Stimulated activated CD4-positive, alpha-beta T cell treated with anti-CD3 and anti-CD28 coated beads, TNF-alpha, amount 100 ng/mL, for 24 hours (primary cell): Measurements from ENCODE around the gene WWC1.
"Not testable (repeated sequence)": the region's sequence is repeated elsewhere in the genome, so short reads cannot be mapped to it uniquely, and the experiment has no call there.

Experiments used
- DNase-seq, 3 experiments: peaks; one replicate each; pipeline ENCODE4 v3.0.0-alpha.2; 2020; ENCODE audit warnings: low read depth in 3 of 3

WWC1 gene

DNA sequence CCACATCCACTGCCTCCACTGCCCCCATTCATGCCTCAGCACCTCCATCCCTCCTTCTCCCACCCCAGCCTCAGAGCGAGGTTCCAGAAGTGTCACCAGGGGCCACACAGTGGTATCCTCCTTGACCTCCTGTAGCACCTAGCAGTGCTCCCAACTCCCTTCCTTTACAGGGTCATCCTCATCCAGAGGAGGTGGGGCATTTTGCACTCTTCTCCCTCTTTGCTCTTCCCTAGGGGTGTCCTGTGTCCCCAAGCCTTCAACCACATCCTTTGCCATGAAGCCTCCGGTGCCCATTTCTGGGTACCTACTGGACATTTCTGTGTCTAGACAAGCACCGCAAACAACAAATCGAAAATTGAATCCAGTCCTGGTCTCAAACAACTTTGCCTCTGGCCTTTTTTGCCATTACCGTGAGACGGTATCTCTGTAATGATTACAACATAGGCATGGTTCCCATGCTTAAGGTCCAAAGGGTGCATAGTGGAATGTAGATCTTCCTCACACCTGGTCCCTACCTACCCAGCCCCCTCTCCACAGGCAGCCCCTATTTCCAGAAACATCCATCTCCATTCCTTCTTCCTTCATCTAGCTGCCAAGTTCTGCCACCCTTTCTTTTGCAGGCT is 17.6 kb downstream of the WWC1 start:
- DNase-seq = no peak

DNA sequence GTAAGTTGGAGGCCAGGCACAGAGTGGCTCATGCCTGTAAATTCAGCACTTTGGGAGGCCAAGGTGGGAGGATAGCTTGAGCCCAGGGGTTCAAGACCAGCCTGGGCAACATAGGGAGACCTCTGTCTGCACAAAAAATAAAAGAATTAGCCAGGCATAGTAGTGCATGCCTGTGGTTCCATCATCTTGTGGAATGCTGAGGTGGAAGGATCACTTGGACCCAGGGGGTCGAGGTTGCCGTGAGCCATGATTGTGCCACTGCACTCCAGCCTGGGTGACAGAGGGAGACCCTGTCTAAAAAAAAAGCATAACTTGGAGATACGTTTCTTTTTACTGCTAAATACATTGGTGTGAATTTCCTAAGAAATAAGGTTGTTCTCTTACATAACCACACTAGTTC is 19.1 kb downstream of the WWC1 start:
- DNase-seq = not testable (repeated sequence)

DNA sequence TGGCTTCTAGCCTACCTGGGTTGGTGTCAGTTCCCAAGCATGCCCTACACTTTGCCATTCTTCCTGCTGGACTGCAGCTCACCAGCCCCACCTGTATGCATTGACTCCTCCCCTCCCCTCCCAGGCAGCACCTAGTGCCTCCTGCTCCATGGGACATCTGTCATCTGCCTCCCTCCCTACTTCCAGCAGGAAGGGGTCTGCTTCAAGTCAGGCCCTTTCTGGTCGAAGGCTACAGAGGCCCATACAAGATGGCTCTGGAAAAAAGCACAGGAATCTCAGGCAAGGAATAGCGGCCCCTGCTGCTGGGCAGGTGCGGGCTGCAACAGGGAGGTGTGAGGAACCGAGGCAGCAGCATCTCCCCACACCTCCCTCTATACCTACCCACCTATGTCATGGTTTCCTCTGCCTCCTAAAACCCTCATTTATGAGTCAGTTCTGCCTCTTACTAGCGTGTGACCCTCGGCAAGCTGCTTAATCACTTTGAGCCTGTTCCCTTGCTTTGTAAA is 19.7 kb downstream of the WWC1 start:
- no peak for DNase-seq

DNA sequence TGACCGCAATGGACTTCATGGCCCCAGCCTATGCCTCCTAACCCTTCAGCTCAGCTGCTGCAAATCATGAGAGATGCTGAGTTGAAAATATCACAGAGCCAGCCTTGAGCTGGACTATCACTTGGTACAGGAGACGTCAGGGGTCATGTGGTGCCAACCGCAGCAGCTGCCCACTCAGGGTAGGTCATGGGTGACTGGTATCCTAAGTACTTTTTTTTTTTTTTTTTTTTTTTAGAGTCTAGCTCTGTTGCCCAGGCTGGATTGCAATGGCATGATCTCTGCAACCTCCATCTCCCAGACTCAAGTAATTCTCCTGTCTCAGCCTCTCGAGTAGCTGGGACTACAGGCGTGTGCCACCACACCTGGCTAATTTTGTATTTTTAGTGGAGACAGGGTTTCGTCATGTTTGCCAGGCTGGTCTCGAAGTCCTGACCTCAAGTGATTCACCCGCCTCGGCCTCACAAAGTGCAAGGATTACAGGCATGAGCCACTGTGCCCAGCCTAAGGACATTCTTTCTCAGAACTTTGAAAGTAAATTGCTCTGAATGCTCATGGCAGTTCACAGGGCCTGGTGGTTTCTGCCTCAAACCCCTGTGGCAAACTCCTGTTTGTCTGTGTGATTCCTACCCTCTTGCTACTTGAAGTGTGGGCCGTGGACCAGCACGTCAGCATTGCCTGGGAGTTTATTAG is 21.3 kb downstream of the WWC1 start:
- no peak for DNase-seq

DNA sequence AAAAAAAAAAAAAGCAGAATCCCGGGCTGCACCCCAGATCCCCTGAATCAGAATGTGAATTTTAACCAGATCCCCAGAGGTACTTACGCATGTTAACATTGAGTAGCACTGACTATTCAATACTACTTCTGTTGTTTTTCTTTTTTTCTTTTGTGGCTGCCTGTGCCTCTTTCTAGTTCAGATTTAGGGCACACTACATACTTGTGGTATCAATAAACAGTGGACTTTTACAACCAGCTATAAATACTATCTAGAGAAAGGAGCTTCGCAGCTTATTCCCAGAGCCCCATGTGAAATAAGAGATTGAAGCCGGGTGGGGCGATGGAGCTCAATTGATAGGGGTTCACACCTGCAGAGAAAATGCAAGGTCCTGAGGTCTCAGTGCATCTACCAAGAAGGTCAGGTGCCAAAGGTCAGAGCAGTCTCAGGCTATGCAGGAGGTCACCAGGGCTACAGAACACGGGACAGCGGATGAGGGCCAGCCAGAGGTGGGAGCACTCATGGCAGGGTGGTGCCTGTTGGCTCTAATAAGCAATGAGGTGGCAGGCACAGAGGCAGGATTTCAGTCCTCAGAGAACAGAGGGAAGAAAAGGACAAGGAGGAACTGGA is 22.3 kb downstream of the WWC1 start:
- DNase-seq = no peak

DNA sequence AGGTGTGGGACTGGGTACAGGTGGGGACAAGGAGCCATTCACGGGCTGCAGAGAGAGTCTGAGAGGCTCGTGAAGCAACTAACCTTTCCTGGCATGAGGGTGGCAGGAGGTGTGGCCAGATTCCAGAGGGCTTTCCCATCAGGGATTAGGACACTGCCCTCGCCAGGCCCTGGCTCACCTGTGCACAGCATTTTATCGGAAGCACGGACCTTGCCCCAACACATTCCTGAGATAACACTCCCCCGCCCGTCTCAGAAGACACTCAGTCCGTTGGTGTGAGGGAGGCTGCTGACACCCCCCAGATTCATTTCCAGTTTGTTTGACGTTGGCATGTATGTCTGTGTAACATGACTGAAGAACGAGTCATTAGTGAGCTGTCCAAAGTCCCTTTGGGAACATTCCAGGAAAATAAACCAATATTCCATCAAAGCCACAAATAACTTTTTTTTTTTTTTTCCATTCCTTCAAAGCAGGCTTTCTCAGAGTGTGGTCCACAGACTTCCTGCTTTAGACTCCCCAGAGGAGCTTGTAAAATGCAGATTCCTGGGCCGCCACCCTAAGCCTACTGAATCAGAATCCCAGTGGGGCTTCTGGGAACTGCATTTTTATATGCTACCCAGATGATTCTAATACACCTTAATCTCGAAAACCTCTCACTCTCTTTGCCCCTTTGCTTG is 23.4 kb downstream of the WWC1 start:
- no peak for DNase-seq

DNA sequence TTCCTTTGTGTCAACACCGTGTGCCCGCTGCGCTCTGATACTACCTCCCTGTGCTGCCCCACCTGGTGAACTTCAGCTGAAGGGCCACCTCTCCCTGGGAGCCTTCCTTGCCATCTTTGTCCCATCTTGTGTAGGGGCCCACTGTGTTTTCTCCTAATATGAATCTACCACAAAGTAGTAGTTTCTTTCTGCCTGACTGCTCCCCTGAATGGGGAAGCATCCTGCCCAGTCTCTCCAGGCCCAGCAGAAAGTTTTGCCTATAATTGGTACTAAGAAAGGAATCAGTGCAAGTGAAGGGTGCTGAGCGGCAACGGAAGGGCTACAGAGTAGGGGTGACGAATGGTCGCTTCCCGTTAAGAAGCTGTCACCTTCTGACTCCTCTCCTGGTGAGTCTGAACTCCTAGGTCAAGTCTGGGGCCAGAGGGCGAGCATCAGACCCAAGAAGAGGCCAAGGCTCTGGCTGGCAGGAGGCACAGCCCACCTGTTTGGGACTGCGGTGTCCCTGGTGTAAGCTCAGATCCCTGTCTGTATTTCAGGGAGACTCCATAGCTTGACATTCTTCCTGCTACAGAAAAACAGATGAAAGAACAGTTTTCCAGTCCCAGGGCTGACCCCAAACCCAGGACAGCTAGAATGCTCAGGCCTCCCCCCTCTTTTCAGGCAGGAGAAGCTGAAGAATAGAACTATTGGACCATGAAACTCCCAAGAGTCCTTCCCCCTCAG is 24.1 kb downstream of the WWC1 start:
- no peak for DNase-seq

DNA sequence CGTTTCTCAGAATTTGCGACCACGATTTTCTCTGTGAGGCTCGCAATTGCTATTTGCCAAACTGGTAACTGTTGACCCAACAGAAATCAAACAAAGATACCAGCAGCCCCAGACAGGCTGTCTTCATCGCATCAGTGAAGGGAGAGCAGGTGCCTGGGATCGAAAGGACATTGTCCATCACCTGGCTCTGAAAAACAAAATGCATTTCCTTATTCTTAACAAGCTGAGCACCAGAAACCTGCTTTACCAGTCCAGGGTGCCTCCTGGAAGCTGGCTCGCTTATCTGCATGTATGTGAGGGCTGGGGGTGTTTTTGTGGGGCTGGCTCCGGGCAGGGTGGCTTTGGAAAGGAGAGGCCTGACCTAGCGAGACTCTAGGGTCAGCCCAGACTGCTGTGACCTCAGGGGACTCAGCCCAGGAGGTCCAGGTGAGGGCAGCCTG is 24.7 kb downstream of the WWC1 start:
- no peak for DNase-seq

DNA sequence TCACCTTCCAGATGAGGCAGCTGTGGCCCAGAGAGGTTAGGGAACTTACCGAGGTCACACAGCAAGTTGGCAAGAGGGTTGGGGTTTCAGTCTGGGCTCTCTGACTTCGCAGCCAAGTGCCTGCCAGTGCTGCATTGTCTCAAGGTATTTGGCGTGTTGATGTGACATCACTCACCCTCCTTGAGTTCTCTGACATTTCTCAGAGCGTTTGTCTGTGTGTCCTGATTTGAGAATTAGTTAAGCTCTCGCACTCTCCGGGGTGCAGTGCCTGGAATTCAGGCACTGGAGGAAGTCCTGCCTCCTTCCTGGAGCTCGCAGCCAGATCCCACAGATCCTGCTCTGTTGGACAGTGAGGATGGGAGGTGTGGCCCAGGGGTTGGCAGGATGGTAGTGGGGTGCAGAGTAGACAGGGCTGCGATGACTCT is 25.7 kb downstream of the WWC1 start:
- no peak for DNase-seq

DNA sequence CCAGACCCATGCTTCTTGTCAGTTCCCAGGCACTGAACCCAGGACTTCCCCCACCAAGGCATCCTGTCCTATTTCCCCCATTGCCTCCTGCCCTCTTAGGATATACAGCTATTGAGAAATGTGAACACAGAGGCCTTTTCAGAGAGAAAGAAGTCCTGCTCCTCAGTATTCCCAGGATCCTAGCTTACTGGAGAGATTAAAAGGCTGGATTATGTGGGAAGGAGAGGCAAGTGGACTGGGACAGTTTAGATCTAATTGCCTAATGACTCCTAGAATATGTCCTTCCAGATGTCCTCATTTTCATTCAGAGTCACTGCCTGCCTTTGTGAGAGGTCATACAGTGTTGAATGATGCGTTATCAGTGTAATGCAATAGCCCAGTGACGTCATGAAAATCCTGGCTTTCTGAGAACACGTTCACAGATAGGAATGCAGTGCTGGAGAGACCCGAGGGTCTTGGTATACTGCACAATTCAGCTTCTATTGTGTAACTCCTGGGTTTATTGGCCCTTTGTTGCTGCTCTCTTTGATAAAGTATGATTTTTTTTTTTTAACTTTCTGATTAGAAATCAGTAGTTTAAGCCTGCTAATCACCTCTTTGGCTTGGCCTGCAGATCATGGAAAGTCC is 26.2 kb downstream of the WWC1 start:
- DNase-seq = no peak

DNA sequence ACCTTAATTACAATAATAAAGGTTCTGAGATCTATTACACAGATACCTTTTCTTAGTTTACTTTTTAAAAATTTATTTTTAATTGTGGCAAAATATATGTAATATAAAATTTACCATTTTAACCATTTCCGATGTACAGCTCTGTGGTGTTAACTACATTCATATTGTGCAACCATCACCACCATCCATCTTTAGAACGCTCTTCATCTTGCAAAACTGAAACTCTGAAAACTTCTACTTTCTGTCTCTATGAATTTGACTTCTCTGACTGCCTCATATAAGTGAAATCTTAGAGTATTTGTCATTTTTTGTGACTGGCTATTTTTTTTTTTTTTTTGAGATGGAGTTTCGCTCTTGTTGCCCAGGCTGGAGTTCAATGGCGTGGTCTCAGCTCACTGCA is 26.8 kb downstream of the WWC1 start:
- DNase-seq = no peak

DNA sequence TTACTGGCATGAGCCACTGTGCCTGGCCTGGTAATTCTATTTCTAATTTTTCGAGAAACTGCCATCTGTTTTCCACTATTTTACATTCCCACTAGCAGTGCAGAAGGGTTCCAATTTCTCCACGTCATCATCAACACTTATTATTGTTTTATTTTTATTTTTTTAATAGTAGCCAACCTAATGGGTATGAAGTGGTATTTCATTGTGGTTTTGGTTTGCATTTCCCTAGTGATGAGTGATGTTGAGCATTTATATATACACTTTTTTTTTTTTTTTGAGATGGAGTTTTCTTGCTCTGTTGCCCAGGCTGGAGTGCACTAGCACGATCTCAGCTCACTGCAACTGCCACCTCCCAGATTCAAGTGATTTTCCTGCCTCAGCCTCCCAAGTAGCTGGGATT is 28.3 kb downstream of the WWC1 start:
- DNase-seq = no peak

DNA sequence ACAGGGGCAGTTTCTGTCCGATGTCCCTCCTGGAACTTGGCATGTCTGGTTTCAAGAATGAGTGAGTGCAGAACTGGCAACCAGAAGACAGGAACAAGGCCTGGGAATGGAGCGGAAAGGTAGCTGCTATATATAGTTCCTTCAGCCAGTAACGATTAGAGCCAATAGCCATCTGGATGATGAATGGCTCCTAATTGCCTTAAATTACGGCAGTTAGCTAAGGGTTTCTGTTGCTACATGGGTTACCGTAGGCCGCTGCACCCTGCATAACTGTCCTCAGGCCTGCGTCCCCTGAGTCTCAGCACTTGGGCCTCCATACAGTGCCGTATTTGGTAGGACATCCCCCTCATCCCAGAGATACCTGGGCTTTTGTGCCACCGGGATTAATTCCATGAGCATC is 29.4 kb downstream of the WWC1 start:
- DNase-seq = no peak

DNA sequence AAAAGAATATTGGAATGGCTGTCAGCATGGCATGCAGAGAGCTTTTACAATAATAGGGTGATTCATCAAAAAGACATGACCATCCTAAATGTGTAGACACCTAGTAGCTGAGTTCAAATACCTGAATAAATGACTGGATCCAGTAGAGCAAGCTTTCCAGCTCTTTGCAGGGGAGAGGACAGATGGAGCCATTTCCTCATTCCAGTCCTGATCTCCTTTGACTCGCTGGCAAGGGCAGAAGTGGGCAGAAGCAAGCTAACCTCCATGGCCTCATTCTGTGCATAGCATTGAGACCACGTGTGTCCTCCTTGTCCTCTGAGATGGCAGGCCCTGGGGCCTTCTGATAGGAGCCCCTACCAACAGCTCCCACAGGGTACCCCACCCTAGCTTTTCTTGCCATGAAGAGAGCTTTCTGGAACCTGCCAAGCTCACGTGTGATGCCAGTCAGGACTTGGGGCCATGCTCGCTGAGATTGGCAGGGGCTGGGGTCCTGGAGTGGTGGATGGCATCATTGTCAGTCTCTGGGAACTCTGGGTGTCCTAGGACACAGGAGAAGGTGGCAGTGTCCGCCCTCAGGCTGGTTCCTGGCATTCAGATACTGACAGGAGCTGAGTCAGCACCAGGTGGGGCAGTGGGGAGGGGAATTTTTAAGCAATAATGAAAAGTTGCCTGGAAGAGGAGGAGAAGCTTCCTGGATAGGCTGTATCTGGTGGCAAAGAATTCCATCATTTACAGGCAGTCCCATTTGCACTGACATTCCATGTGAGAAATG is 33.6 kb downstream of the WWC1 start:
- DNase-seq = no peak

DNA sequence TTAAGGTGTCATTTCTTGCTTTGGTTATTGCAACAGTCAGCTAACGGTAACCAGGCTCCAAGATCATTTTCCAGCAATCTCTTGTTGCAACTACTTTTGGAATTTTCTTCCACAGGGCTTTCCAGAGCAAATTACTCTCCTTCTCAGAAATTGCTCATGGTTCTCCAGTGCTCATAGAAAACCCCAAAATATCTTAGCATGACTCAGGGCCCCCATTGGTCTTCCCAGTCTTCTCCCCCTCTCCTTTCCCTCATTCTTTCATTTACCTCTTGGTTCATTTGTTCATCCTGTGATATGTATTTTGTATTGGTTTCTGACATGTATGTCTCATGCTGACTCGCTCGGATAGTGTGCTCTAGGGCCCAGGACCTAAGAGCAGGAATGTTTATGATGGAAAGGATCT is 35.6 kb downstream of the WWC1 start:
- DNase-seq = no peak

DNA sequence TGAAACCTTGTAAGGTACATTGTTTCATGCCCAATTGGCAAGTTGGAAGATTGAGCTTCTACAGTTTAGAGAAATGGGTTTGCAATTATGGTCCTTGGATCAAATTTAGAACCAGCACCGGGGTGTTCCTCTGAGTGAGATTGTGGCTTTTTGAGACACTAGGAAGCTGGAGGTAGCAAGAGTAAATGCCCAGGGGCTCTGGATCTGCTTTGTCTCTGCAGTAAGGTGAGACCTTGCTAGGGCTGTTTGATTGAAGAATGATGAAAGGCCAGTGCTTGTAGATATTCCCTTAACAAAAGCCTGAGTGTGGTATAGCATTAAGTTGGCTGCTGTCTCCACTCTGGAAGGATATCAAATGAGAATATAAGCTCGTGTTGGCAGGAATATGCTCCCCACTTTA is 36.0 kb downstream of the WWC1 start:
- no peak for DNase-seq

DNA sequence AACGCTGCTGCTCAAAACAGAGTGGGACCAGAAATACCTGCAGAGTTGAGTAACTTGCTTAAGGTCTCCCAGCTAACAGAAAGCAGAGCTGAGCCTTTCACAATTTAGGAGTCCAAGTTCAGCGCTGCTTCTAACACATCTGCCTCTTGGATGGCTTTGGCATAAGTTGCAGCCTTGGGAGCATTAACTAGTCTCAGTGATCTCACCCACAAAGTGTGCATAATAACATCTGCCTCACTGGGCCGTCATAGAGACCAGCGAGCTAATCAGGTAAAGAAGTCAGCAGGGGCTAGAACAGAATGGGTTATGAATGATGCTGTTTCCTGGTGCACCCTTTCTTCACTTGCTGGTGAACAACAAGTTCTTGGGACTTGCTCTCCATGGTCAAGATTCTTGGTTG is 36.5 kb downstream of the WWC1 start:
- DNase-seq = no peak

DNA sequence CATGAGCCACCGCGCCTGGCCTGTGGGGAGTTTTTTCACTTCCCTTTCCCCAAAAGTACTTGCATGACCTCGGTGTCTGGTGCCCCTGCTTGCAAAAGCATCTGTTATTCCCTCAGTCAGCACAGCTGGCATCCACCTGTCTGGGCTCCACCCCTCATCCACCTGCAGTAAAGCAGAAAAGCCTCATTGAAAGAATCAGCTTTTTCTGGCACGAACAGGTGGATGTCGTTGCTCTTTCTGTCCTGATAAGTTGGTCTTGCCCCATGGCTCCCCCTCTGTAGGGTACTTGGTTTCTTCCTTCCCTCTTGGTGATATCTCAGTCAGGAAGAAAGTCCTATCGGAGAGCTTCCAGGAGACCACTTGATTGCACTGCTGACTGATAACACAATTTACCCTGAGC is 37.4 kb downstream of the WWC1 start:
- DNase-seq = no peak

DNA sequence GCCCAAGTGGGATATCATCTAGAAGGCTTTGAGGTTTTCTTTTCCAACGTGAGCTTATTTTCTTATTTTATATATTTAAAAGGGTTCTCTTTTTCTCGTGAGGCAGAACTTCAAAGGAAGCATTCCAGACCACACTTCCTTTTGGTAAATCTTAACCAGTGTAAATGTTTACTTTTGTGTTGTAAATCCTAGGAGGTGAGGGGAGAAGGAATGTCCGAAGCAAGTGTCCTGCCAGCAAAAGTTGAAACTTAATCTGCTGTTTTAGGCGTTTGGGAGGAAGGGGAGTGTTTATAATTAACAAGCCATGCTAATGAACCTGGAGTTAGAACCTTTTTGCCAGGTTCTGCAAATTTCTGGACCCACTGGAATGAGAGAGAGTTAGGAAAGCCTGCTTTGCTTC is 37.9 kb downstream of the WWC1 start:
- DNase-seq = no peak

DNA sequence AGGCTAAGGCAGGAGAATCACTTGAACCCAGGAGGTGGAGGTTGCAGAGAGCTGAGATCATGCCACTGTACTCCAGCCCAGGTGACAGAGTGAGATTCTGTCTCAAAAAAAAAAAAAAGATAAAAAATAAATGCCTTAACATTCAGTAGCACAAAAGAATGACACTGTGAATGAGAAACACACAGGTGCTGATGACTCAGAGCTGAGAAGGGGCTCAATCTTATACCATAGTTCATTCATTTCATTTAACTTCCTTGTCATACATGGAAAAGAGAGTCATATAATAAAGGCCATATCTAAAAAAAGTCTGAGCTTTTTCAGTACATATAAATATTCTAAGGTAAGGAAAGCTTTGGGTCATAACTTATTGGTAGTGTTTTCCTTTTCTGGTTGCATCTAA is 40.6 kb downstream of the WWC1 start:
- DNase-seq = no peak

DNA sequence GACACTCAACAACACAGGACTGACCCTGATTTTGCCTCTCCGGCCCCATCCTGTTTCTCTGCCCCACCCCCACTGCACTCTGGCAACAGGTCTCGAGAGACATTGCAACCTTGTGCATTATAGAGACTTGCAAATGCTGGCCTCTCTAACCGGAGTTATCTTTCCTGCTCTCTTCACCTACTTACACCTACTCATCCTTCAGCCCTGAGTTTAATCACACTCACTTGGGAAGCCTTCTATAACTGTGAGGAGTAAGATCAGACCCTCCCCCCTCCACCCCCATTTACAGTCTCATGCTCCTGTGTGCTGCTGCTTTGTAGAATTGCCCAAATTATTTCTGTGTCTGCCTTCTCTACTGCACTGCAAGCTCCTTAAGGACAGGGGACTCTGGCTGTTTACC is 42.8 kb downstream of the WWC1 start:
- no peak for DNase-seq
